Measurements from ENCODE around the gene PCDHB4. TPM values are rescaled to one million over a fixed set of nuclear protein-coding genes. Genes with fewer than 3 reads are reported as not detected.
A peak's percentile ranks its signal among the peaks of the same experiment; 100 is the strongest.
"Not testable (repeated sequence)": the region's sequence is repeated elsewhere in the genome, so short reads cannot be mapped to it uniquely, and the experiment has no call there.

PCDHB4 gene
- polyA plus RNA-seq, 1 experiment = 0.02 TPM

- CTCF ChIA-PET = no interaction called here
- Histone ChIP-seq H3K27me3 (ENCODE audit: control insufficient read depth, insufficient read depth, low read length) (no peaks in the 10 kb centered on the region), H3K4me3 (ENCODE audit: low read depth, low read length) (peak within 1 kb of the TSS; percentile 20; the same call in 1 of the 2 replicates), H3K36me3 (ENCODE audit: control insufficient read depth, insufficient read depth, low read length) (no peaks in the 10 kb centered on the region)
- TF ChIP-seq, protein P1, sequence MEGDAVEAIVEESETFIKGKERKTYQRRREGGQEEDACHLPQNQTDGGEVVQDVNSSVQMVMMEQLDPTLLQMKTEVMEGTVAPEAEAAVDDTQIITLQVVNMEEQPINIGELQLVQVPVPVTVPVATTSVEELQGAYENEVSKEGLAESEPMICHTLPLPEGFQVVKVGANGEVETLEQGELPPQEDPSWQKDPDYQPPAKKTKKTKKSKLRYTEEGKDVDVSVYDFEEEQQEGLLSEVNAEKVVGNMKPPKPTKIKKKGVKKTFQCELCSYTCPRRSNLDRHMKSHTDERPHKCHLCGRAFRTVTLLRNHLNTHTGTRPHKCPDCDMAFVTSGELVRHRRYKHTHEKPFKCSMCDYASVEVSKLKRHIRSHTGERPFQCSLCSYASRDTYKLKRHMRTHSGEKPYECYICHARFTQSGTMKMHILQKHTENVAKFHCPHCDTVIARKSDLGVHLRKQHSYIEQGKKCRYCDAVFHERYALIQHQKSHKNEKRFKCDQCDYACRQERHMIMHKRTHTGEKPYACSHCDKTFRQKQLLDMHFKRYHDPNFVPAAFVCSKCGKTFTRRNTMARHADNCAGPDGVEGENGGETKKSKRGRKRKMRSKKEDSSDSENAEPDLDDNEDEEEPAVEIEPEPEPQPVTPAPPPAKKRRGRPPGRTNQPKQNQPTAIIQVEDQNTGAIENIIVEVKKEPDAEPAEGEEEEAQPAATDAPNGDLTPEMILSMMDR (IDR thresholded peaks at IDR 0.05; ENCODE audit: insufficient read depth, low read depth, low read length) = peak; percentile 24
- POLR2A ChIA-PET = no interaction called here
- no peak for DNase-seq (ENCODE audit: low read depth)
These were observed 13.6 kb downstream of the PCDHB4 start, which contains the start of gene PCDHB5 for GRCh38 chr5:141135030-141135717. Gene PCDHB5 (plus strand): TSS chr5:141135206. CDS start chr5:141135435, 229 bp downstream.

GRCh38 chr5:141135718-141136266, 14.2 kb downstream of the PCDHB4 start:
- Histone ChIP-seq H3K36me3 (ENCODE audit: control insufficient read depth, insufficient read depth, low read length) (no peaks in the 10 kb centered on the region), H3K27me3 (ENCODE audit: control insufficient read depth, insufficient read depth, low read length) (no peaks in the 10 kb centered on the region), H3K4me3 (ENCODE audit: low read depth, low read length) (no peak overlapping the region)
- POLR2A ChIA-PET = no interaction called here
- DNase-seq (ENCODE audit: low read depth) = no peak
- CTCF ChIA-PET = no interaction called here
- TF ChIP-seq, protein P1 (IDR thresholded peaks at IDR 0.05; ENCODE audit: insufficient read depth, low read depth, low read length) = no peak

DNA sequence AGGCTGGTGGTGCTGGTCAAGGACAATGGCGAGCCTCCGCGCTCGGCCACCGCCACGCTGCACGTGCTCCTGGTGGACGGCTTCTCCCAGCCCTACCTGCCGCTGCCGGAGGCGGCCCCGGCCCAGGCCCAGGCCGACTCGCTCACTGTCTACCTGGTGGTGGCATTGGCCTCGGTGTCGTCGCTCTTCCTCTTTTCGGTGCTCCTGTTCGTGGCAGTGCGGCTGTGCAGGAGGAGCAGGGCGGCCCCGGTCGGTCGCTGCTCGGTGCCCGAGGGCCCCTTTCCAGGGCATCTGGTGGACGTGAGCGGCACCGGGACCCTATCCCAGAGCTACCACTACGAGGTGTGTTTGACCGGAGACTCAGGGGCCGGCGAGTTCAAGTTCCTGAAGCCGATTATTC, 15.7 kb downstream of the PCDHB4 start:
- DNase-seq (ENCODE audit: low read depth); H3K36me3 ChIP-seq (ENCODE audit: control insufficient read depth, insufficient read depth, low read length); POLR2A ChIA-PET; H3K27me3 ChIP-seq (ENCODE audit: control insufficient read depth, insufficient read depth, low read length); H3K4me3 ChIP-seq (ENCODE audit: low read depth, low read length); CTCF ChIA-PET: not testable (repeated sequence)

GRCh38 chr5:141149812-141150211, 28.2 kb downstream of the PCDHB4 start, which contains the start of gene PCDHB6:
Gene PCDHB6 (plus strand): TSS chr5:141150057. CDS start chr5:141150258, 201 bp downstream.
- POLR2A ChIA-PET = no interaction called here
- H3K4me3 ChIP-seq (ENCODE audit: low read depth, low read length) = no peak within 1 kb of the TSS

DNA sequence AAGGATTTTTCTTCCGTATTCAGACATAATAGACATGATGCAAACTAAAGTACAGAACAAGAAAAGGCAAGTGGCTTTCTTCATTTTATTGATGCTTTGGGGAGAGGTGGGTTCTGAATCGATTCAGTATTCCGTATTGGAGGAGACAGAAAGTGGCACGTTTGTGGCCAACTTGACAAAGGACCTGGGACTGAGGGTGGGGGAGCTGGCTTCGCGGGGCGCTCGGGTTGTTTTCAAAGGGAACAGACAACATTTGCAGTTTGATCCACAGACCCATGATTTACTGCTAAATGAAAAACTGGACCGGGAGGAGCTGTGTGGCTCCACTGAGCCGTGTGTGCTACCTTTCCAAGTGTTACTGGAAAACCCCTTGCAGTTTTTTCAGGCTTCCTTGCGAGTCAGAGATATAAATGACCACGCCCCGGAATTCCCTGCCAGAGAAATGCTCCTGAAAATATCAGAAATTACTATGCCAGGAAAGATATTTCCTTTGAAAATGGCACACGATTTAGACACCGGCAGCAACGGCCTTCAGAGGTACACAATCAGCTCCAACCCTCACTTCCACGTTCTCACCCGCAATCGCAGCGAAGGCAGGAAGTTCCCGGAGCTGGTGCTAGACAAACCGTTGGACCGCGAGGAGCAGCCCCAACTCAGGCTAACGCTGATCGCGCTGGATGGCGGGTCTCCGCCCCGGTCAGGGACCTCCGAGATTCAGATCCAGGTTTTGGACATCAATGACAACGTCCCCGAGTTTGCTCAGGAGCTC, 28.8 kb downstream of the PCDHB4 start:
- no peak overlapping the region for H3K4me3 ChIP-seq (ENCODE audit: low read depth, low read length)
- no peak for DNase-seq (ENCODE audit: low read depth)
- CTCF ChIA-PET = interaction anchor here (0.6 to 1.5 kb wide), 5 partner anchors 9 to 180 kb away, joined by 3 to 4 read pairs (median 3); partner anchors contain the start of gene PCDHB9
- POLR2A ChIA-PET = no interaction called here
- H3K36me3 ChIP-seq (ENCODE audit: control insufficient read depth, insufficient read depth, low read length) = no peaks in the 10 kb centered on the region
- H3K27me3 ChIP-seq (ENCODE audit: control insufficient read depth, insufficient read depth, low read length) = no peaks in the 10 kb centered on the region
- TF ChIP-seq, protein P1 (IDR thresholded peaks at IDR 0.05; ENCODE audit: insufficient read depth, low read depth, low read length) = no peak

More at GRCh38 chr5:141149812-141150211, 28.2 kb downstream of the PCDHB4 start, which contains the start of gene PCDHB6:
- no peaks in the 10 kb centered on the region for H3K36me3 ChIP-seq (ENCODE audit: control insufficient read depth, insufficient read depth, low read length)
- no peak for DNase-seq (ENCODE audit: low read depth)
- TF ChIP-seq, protein P1 (IDR thresholded peaks at IDR 0.05; ENCODE audit: insufficient read depth, low read depth, low read length) = 0 out of 2 replicates have a peak, but pooled peaks have one; percentile 14
- H3K27me3 ChIP-seq (ENCODE audit: control insufficient read depth, insufficient read depth, low read length) = no peaks in the 10 kb centered on the region
- CTCF ChIA-PET = interaction anchor here (0.6 to 1.5 kb wide), 5 partner anchors 10 to 181 kb away, joined by 3 to 4 read pairs (median 3); partner anchors contain the start of gene PCDHB9

All from BJ (cell line).